ENCODE measurements around the gene CACNG4.

The CACNG4 gene

DNA sequence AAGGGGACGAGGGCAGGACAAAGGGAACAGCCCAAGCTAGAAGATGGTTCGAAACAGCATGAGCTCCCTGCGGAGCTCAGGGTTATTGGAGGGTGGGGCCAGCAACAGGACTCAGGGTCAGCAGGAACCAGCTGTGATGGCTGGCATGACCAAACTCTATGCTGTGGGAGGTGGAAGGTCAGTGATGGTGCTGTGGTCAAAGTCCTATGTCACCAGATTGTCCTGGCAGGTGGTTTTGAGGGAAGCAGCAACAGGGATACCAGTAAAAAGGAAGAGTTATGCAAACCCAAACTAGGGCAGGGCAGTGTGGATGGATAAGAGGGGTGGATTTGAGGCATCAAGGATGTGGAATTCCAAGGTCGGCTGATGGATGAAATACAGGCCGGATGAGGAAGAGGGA lies 32.4 kb downstream of the CACNG4 start:
- H3K4me1 ChIP-seq (ENCODE audit: control insufficient read depth, low read length) = no peaks in the 10 kb centered on the region
- H3K4me2 ChIP-seq (ENCODE audit: low read length) = no peak overlapping the region
- H3K27ac ChIP-seq (ENCODE audit: low read depth, low read length) = no peak overlapping the region
- H3K27me3 ChIP-seq (ENCODE audit: control insufficient read depth, low read length) = no peaks in the 10 kb centered on the region
- no peaks in the 10 kb centered on the region for H3K79me2 ChIP-seq (ENCODE audit: control insufficient read depth, low read length)
- TF ChIP-seq EZH2phosphoT487 (IDR thresholded peaks at IDR 0.05; ENCODE audit: borderline replicate concordance, low read length) = no peak
- TF ChIP-seq, protein P1, sequence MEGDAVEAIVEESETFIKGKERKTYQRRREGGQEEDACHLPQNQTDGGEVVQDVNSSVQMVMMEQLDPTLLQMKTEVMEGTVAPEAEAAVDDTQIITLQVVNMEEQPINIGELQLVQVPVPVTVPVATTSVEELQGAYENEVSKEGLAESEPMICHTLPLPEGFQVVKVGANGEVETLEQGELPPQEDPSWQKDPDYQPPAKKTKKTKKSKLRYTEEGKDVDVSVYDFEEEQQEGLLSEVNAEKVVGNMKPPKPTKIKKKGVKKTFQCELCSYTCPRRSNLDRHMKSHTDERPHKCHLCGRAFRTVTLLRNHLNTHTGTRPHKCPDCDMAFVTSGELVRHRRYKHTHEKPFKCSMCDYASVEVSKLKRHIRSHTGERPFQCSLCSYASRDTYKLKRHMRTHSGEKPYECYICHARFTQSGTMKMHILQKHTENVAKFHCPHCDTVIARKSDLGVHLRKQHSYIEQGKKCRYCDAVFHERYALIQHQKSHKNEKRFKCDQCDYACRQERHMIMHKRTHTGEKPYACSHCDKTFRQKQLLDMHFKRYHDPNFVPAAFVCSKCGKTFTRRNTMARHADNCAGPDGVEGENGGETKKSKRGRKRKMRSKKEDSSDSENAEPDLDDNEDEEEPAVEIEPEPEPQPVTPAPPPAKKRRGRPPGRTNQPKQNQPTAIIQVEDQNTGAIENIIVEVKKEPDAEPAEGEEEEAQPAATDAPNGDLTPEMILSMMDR (IDR thresholded peaks at IDR 0.05; ENCODE audit: low read depth, low read length, poor library complexity, severe bottlenecking) = no peak
- H3K4me3 ChIP-seq (ENCODE audit: low read length) = no peak overlapping the region
- H4K20me1 ChIP-seq (ENCODE audit: control insufficient read depth, insufficient read depth, low read depth, low read length) = no peaks in the 10 kb centered on the region
- no peaks in the 10 kb centered on the region for H3K9me3 ChIP-seq (ENCODE audit: control insufficient read depth, insufficient read depth, low read length)
- no peaks in the 10 kb centered on the region for H3K36me3 ChIP-seq (ENCODE audit: control insufficient read depth, low read length)
- H3K9me2 ChIP-seq (replicated peaks; ENCODE audit: control insufficient read depth, low read length) = no peaks in the 10 kb centered on the region
- H3F3A ChIP-seq (ENCODE audit: control insufficient read depth, insufficient read depth) = no peaks in the 10 kb centered on the region

DNA sequence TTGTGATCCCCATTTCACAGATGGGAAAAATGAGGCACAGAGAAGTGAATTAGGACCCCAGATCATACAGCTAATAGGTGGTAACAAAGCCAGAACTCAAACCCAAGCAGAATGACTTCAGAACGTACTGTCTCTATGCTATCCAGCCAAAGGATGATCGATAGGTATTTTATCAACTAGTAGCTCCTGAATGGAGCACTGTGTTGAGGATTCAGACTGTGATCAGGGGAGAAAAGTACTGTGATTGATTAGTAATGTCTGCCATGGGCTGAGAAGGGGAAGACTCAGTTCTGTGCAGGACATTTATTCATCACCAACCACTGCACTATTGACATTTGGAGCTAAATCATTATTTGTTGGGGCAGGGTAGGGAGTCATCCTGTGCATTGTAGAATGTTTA lies 38.7 kb downstream of the CACNG4 start:
- Histone ChIP-seq H3K27me3 (ENCODE audit: control insufficient read depth, low read length) (peaks cover 15% of the 10 kb centered on the region), H3K36me3 (ENCODE audit: control insufficient read depth, low read length) (no peaks in the 10 kb centered on the region), H3K9me2 (replicated peaks; ENCODE audit: control insufficient read depth, low read length) (no peaks in the 10 kb centered on the region), H3K79me2 (ENCODE audit: control insufficient read depth, low read length) (no peaks in the 10 kb centered on the region), H3F3A (ENCODE audit: control insufficient read depth, insufficient read depth) (no peaks in the 10 kb centered on the region), H3K27ac (ENCODE audit: low read depth, low read length) (no peak overlapping the region), H3K4me1 (ENCODE audit: control insufficient read depth, low read length) (no peaks in the 10 kb centered on the region), H3K4me2 (ENCODE audit: low read length) (no peak overlapping the region), H3K9me3 (ENCODE audit: control insufficient read depth, insufficient read depth, low read length) (no peaks in the 10 kb centered on the region), H4K20me1 (ENCODE audit: control insufficient read depth, insufficient read depth, low read depth, low read length) (no peaks in the 10 kb centered on the region), H3K4me3 (ENCODE audit: low read length) (no peak overlapping the region)
- TF ChIP-seq, protein P1 (IDR thresholded peaks at IDR 0.05; ENCODE audit: low read depth, low read length, poor library complexity, severe bottlenecking) = no peak
- TF ChIP-seq EZH2phosphoT487 (IDR thresholded peaks at IDR 0.05; ENCODE audit: borderline replicate concordance, low read length) = no peak

DNA sequence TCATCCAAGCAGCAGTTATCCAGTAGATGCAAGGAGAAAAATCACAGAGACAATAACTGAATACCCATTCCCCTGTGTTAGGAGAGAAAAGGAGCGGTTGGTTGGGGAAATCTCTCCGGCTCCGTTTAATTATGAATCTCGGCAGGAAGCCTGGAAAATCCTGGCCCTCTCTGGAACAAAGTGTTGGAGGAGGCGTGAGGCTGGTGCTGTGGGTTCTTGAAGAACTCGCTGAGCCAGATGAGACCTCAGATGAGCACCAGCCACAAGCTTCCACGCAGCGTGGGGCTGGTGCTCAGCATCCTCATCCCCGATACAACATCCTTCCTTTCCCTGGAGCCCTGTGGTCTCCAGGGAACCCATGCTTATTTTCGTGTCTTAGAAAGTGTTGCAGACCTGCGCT lies 39.7 kb downstream of the CACNG4 start:
- Histone ChIP-seq H3K9me2 (replicated peaks; ENCODE audit: control insufficient read depth, low read length) (no peaks in the 10 kb centered on the region), H3K27ac (ENCODE audit: low read depth, low read length) (no peak overlapping the region), H3K79me2 (ENCODE audit: control insufficient read depth, low read length) (no peaks in the 10 kb centered on the region), H4K20me1 (ENCODE audit: control insufficient read depth, insufficient read depth, low read depth, low read length) (no peaks in the 10 kb centered on the region), H3K9me3 (ENCODE audit: control insufficient read depth, insufficient read depth, low read length) (no peaks in the 10 kb centered on the region), H3K4me2 (ENCODE audit: low read length) (no peak overlapping the region), H3K4me1 (ENCODE audit: control insufficient read depth, low read length) (no peaks in the 10 kb centered on the region), H3K4me3 (ENCODE audit: low read length) (no peak overlapping the region), H3F3A (ENCODE audit: control insufficient read depth, insufficient read depth) (no peaks in the 10 kb centered on the region), H3K27me3 (ENCODE audit: control insufficient read depth, low read length) (peaks cover 15% of the 10 kb centered on the region), H3K36me3 (ENCODE audit: control insufficient read depth, low read length) (no peaks in the 10 kb centered on the region)
- TF ChIP-seq, protein P1 (IDR thresholded peaks at IDR 0.05; ENCODE audit: low read depth, low read length, poor library complexity, severe bottlenecking) = no peak
- no peak for TF ChIP-seq EZH2phosphoT487 (IDR thresholded peaks at IDR 0.05; ENCODE audit: borderline replicate concordance, low read length)

DNA sequence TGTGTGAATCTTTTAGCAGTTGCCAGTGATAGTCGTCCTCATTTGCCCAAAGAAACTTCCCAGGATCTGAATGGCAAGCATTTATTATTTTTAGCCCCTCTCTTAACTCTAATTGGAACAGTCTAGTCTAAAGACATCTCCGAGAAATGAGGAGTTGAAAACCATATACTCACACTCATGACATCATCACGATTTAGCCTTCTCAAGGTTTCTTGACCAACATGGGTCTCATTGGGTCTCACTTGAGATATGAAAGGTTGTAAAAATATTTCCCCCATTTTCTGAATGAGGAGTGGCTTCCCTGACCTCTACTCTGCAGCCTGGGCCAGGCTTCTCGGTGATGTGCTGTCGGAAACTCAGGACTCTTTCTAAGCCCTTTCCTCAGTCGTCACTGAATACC lies 42.8 kb downstream of the CACNG4 start:
- H3K36me3 ChIP-seq (ENCODE audit: control insufficient read depth, low read length) = no peaks in the 10 kb centered on the region
- H3K4me1 ChIP-seq (ENCODE audit: control insufficient read depth, low read length) = 0 out of 2 replicates have a peak, but pooled peaks cover 4% of the 10 kb centered on the region
- no peaks in the 10 kb centered on the region for H3F3A ChIP-seq (ENCODE audit: control insufficient read depth, insufficient read depth)
- peaks cover 23% of the 10 kb centered on the region for H3K27me3 ChIP-seq (ENCODE audit: control insufficient read depth, low read length)
- TF ChIP-seq EZH2phosphoT487 (IDR thresholded peaks at IDR 0.05; ENCODE audit: borderline replicate concordance, low read length) = no peak
- TF ChIP-seq, protein P1 (IDR thresholded peaks at IDR 0.05; ENCODE audit: low read depth, low read length, poor library complexity, severe bottlenecking) = no peak
- H3K4me2 ChIP-seq (ENCODE audit: low read length) = no peak overlapping the region
- H3K79me2 ChIP-seq (ENCODE audit: control insufficient read depth, low read length) = no peaks in the 10 kb centered on the region
- H3K9me2 ChIP-seq (replicated peaks; ENCODE audit: control insufficient read depth, low read length) = no peaks in the 10 kb centered on the region
- no peaks in the 10 kb centered on the region for H4K20me1 ChIP-seq (ENCODE audit: control insufficient read depth, insufficient read depth, low read depth, low read length)
- no peaks in the 10 kb centered on the region for H3K9me3 ChIP-seq (ENCODE audit: control insufficient read depth, insufficient read depth, low read length)
- H3K27ac ChIP-seq (ENCODE audit: low read depth, low read length) = no peak overlapping the region
- no peak overlapping the region for H3K4me3 ChIP-seq (ENCODE audit: low read length)
